GM12878 (cell line): ENCODE measurements around the gene PARD6B. TPM values are rescaled to one million over a fixed set of nuclear protein-coding genes. Genes with fewer than 3 reads are reported as not detected.

Source experiments
- ATAC-seq: fragments of 200-7000 bp; cut with Tn5 transposase; 3 replicates; pipeline ENCODE4 v1.9.1; 2020; ENCODE audit warnings: mild to moderate bottlenecking, moderate library complexity
- BruUV-seq: library from RNA; stranded (reverse); fragments of 400-500 nt; replicated peaks from 2 replicates; lab custom pipeline; 2021; lab: Mats Ljungman, UMichigan
- CTCF ChIA-PET: fragments of 300-600 bp; sonication (Branson Sonifier 250); formaldehyde crosslinking; extraction: SDS; loops from one replicate; lab custom pipeline; 2021; ENCODE audit warnings: inconsistent platforms; lab: Yijun Ruan, JAX
- POLR2A ChIA-PET: fragments of 350-600 bp; formaldehyde crosslinking; extraction: SDS; loops from one replicate; lab custom pipeline; 2021; ENCODE audit warnings: inconsistent platforms; lab: Charles Lee
- RAD21 ChIA-PET: fragments of 300-600 bp; sonication (Branson Sonifier 250); formaldehyde crosslinking; loops from one replicate; lab custom pipeline; 2023; ENCODE audit warnings: antibody characterized with exemption; ENCODE audit not compliant: unreplicated experiment; lab: Charles Lee
- SMC1A ChIA-PET: fragments of 300-600 bp; sonication (Branson Sonifier 250); formaldehyde crosslinking; loops from one replicate; lab custom pipeline; 2023; ENCODE audit not compliant: unreplicated experiment, uncharacterized antibody; lab: Charles Lee
- DNase-seq: peaks from one replicate; pipeline ENCODE4 v3.0.0-alpha.2; 2011; ENCODE audit warnings: low read depth, low spot score
- FAIRE-seq: peaks from 3 replicates; lab custom pipeline; 2011; peaks lifted over from hg19 to GRCh38; lab: Jason Lieb, UNC
- H2AFZ ChIP-seq: 2 replicates; pipeline ENCODE4 v1.6.0; 2011; ENCODE audit warnings: low read depth, low read length, control low read depth; ENCODE audit not compliant: control insufficient read depth
- H3K27ac ChIP-seq: 2 replicates; pipeline ENCODE4 v1.5.1; 2011; ENCODE audit warnings: control low read depth; ENCODE audit not compliant: control insufficient read depth, insufficient read depth
- H3K27me3 ChIP-seq, 2 experiments: replicated peaks in 1 of 2; 2 replicates each; pipeline versions ENCODE4 v1.6.0 to v1.6.1; 2011; ENCODE audit warnings: low read length in 1 of 2; ENCODE audit not compliant: control insufficient read depth in 2 of 2, insufficient read depth in 2 of 2
- H3K36me3 ChIP-seq, 2 experiments: 2 replicates each; pipeline ENCODE4 v1.5.1; 2011; ENCODE audit warnings: low read length in 1 of 2; ENCODE audit not compliant: control insufficient read depth in 2 of 2, insufficient read depth in 2 of 2
- H3K4me1 ChIP-seq: 2 replicates; pipeline ENCODE4 v1.6.1; 2011; ENCODE audit warnings: mild to moderate bottlenecking, low read length, moderate library complexity, mixed read lengths; ENCODE audit not compliant: control insufficient read depth, insufficient read depth
- H3K4me2 ChIP-seq: 2 replicates; pipeline ENCODE4 v1.6.0; 2011; ENCODE audit warnings: control low read depth; ENCODE audit not compliant: control insufficient read depth, insufficient read depth
- H3K4me3 ChIP-seq: fragments of 200-600 bp; sonication (generic); 2 replicates; pipeline ENCODE4 v1.5.1; 2016
- H3K79me2 ChIP-seq: 2 replicates; pipeline ENCODE4 v1.6.0; 2011; ENCODE audit warnings: low read length; ENCODE audit not compliant: control insufficient read depth, insufficient read depth
- H3K9ac ChIP-seq: 2 replicates; pipeline ENCODE4 v1.8.0; 2011; ENCODE audit warnings: low read length, control low read depth, mixed read lengths; ENCODE audit not compliant: control insufficient read depth, insufficient read depth
- H3K9me3 ChIP-seq: replicated peaks from 3 replicates; pipeline ENCODE4 v1.5.1; 2011; ENCODE audit warnings: mild to moderate bottlenecking, low read length; ENCODE audit not compliant: control insufficient read depth, insufficient read depth
- H4K20me1 ChIP-seq: 2 replicates; pipeline ENCODE4 v1.6.0; 2011; ENCODE audit not compliant: control insufficient read depth, insufficient read depth
- ATF7 ChIP-seq: fragments of 450-650 bp; IDR thresholded peaks from 2 replicates; pipeline ENCODE4 v1.6.1; 2016; ENCODE audit warnings: low read depth, mild to moderate bottlenecking
- CEBPB ChIP-seq, 2 experiments: fragments of 150-350 bp in 1 of 2; IDR thresholded peaks; 2 replicates each; pipeline ENCODE4 v1.6.1; 2012 to 2014; ENCODE audit warnings: low read depth in 2 of 2, low read length in 2 of 2, borderline replicate concordance in 1 of 2, inconsistent platforms in 1 of 2
- CHD4 ChIP-seq: fragments of 200-600 bp; sonication (generic); IDR thresholded peaks from 2 replicates; pipeline ENCODE4 v1.6.1; 2016; ENCODE audit warnings: mild to moderate bottlenecking
- EP300 ChIP-seq, 2 experiments: fragments of 150-350 bp in 1 of 2; IDR thresholded peaks; 2 replicates each; pipeline ENCODE4 v1.6.1; 2011 to 2012; ENCODE audit warnings: low read depth in 2 of 2, low read length in 2 of 2, borderline replicate concordance in 1 of 2, improper control_type of control experiment in 1 of 2, inconsistent platforms in 1 of 2; ENCODE audit not compliant: control insufficient read depth in 1 of 2
- HCFC1 ChIP-seq: fragments of 150-350 bp; IDR thresholded peaks from 2 replicates; pipeline ENCODE4 v1.6.1; 2014; ENCODE audit warnings: low read length
- IKZF2 ChIP-seq, 2 experiments: fragments of 450-650 bp; IDR thresholded peaks; 2 replicates each; pipeline ENCODE4 v1.6.1; 2017; ENCODE audit warnings: mild to moderate bottlenecking in 2 of 2, moderate library complexity in 2 of 2
- JUNB ChIP-seq: IDR thresholded peaks from 2 replicates; pipeline ENCODE4 v1.6.1; 2016; ENCODE audit warnings: antibody characterized with exemption, mild to moderate bottlenecking
- MLLT1 ChIP-seq: fragments of 450-650 bp; IDR thresholded peaks from 2 replicates; pipeline ENCODE4 v1.6.1; 2016; ENCODE audit warnings: mild to moderate bottlenecking
- NFXL1 ChIP-seq: fragments of 450-650 bp; IDR thresholded peaks from 2 replicates; pipeline ENCODE4 v1.6.1; 2017; ENCODE audit warnings: antibody characterized with exemption, mild to moderate bottlenecking, borderline replicate concordance
- NKRF ChIP-seq: fragments of 450-650 bp; conservative IDR thresholded peaks from 2 replicates; pipeline ENCODE4 v1.6.1; 2017; ENCODE audit warnings: mild to moderate bottlenecking, moderate library complexity
- RB1 ChIP-seq: fragments of 450-650 bp; formaldehyde crosslinking; IDR thresholded peaks from 2 replicates; pipeline ENCODE4 v1.6.1; 2017; ENCODE audit warnings: mild to moderate bottlenecking, borderline replicate concordance
- SMAD5 ChIP-seq: IDR thresholded peaks from 2 replicates; pipeline ENCODE4 v1.6.1; 2016; ENCODE audit warnings: antibody characterized with exemption, low read depth
- USF2 ChIP-seq: IDR thresholded peaks from 2 replicates; pipeline ENCODE4 v1.6.1; 2011; ENCODE audit warnings: low read depth, low read length, improper control_type of control experiment, borderline replicate concordance
- YY1 ChIP-seq: IDR thresholded peaks from 2 replicates; pipeline ENCODE4 v1.6.1; 2011; ENCODE audit warnings: low read depth, mild to moderate bottlenecking, low read length
- ZBTB11 ChIP-seq: fragments of 450-650 bp; formaldehyde crosslinking; IDR thresholded peaks from 2 replicates; pipeline ENCODE4 v1.5.0; 2022; ENCODE audit warnings: mild to moderate bottlenecking, missing genetic modification characterization
- ZNF207 ChIP-seq: fragments of 450-650 bp; IDR thresholded peaks from 2 replicates; pipeline ENCODE4 v1.6.1; 2014; ENCODE audit warnings: antibody characterized with exemption, mild to moderate bottlenecking, borderline replicate concordance
- WGBS: methylation state at CpG from one replicate; pipeline ENCODE4 v1.1.6; 2016; ENCODE audit warnings: low lambda C conversion rate; ENCODE audit not compliant: insufficient replicate concordance, insufficient coverage; ENCODE audit errors: missing lambda C conversion rate; 5-methylcytosine and 5-hydroxymethylcytosine counted together
- in situ Hi-C: fragments of 300-500 bp; cut with MboI; formaldehyde crosslinking; loops from 9 replicates; pipeline ENCODE4 v1.14.3; 2018; ENCODE audit warnings: mixed read lengths
- intact Hi-C: fragments of 100-400 bp; cut with micrococcal nuclease; formaldehyde crosslinking; loops from one replicate; pipeline ENCODE4 v1.14.2; 2022; ENCODE audit not compliant: unreplicated experiment
- polyA plus RNA-seq, 11 experiments: library from polyadenylated mRNA; depleted of rRNA in 4 of 11; unstranded in 6 of 11; stranded (reverse) in 5 of 11; fragments of >200 nt; fragmentation: Nextera tagmentation in 4 of 11; fragmentation: Illumina TruSeq in 1 of 11; extraction: Ambion mirVana in 4 of 11; extraction: Trizol in 1 of 11; gene quantifications; 1 replicate in 1 of 11; 2 replicates in 10 of 11; pipeline versions ENCODE4 v1.2.1 to v1.2.3, GENCODE V29; 2011 to 2016; ENCODE audit warnings: inconsistent platforms in 2 of 11, missing spikeins in 2 of 11, low read depth in 1 of 11
- total RNA-seq, 4 experiments: library from RNA; depleted of rRNA in 3 of 4; stranded (reverse); fragments of >200 nt in 3 of 4; fragmentation: Illumina TruSeq in 1 of 4; extraction: Trizol in 1 of 4; gene quantifications; 2 replicates each; pipeline versions ENCODE4 v1.2.1 to v1.2.3, GENCODE V29; 2013 to 2021

The PARD6B gene
- total and polyA plus RNA-seq, 10 of the 15 experiments (the other 5 are each of a cell fraction or from before 2014, with no cell fraction given) = 0.57 to 4.7 (median 2.0) TPM

DNA sequence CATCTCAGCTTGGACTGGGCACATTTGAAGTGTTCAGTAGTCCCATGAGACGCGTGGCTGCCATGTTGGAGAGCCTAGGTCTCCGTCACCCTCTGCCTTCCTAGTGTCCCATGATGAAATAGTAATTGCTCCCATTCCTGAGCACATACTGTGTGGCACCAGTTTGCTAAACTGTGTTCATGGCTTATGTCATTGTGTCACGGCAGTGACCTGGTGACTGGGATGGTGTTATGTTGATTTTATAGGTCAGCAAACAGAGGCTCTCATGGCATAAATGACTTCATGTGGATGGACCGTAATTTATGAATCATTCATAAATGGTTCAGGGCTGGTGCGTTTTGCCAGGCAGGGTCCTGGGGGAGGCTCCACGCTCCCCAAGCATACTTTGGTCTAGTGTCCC, 67.3 kb downstream of the PARD6B start:
- WGBS = 22% methylated on average over 7 of the region's 7 CpGs
- peak overlapping the region; percentile 95 for H3K27ac ChIP-seq
- H3K36me3 ChIP-seq = 0 out of 4 replicates have a peak, but pooled peaks cover 1 to 2% of the 10 kb centered on the region in 2 experiments
- FAIRE-seq (no peak), DNase-seq (no peak), ATAC-seq (peak; percentile 1)
- SMC1A ChIA-PET = interaction anchor here (1.0 to 8.7 kb wide), 11 partner anchors 8 to 133 kb away, joined by 3 to 119 read pairs (median 7); partner anchors contain the start of gene ADNP
- peak overlapping the region; percentile 85 for H3K9ac ChIP-seq
- peaks cover 68% of the 10 kb centered on the region for H3K79me2 ChIP-seq
- RAD21 ChIA-PET = interaction anchor here (0.9 to 7.7 kb wide), 7 partner anchors 8 to 159 kb away, joined by 3 to 141 read pairs (median 10); partner anchors contain the start of genes ADNP, DPM1 and MOCS3
- H3K27me3 ChIP-seq = no peaks in the 10 kb centered on the region
- H3K9me3 ChIP-seq = no peaks in the 10 kb centered on the region
- CTCF ChIA-PET = interaction anchor here (1.0 to 13.7 kb wide), 6 partner anchors 8 to 130 kb away, joined by 3 to 336 read pairs (median 9); partner anchors contain the start of gene ADNP
- in situ Hi-C loops (no loop called here), intact Hi-C loops (no loop called here)
- peak overlapping the region; percentile 63 for H3K4me3 ChIP-seq
- H4K20me1 ChIP-seq = no peaks in the 10 kb centered on the region
- POLR2A ChIA-PET = interaction anchor here (1.0 to 3.9 kb wide), 7 partner anchors 8 to 160 kb away, joined by 3 to 26 read pairs (median 5); partner anchors contain the start of genes ADNP and MOCS3
- H2AFZ ChIP-seq = peak overlapping the region; percentile 16
- H3K4me2 ChIP-seq = peak overlapping the region; percentile 89
- BruUV-seq = TSS peak; percentile 68
- H3K4me1 ChIP-seq = peaks cover 27% of the 10 kb centered on the region
- no peak for TF ChIP-seq IKZF2 (IDR thresholded peaks at IDR 0.05)
- TF ChIP-seq NKRF = no peak
- peak; percentile 41; the same call in 1 of the 2 replicates for TF ChIP-seq ATF7
- TF ChIP-seq JUNB = no peak
- TF ChIP-seq ZNF207 = no peak
- peak; percentile 39; the same call in 1 of the 2 replicates for TF ChIP-seq NFXL1
- no peak for TF ChIP-seq USF2
- peak; percentile 51; the same call in 1 of the 2 replicates for TF ChIP-seq RB1
- peak; percentile 37; the same call in 1 of the 2 replicates for TF ChIP-seq YY1
- TF ChIP-seq CEBPB (IDR thresholded peaks at IDR 0.05; ENCODE audit: borderline replicate concordance in 1 of 2, low read depth in 2 of 2, low read length in 2 of 2) = no peak
- TF ChIP-seq ZBTB11 (CRISPR knock-in tag) = no peak
- TF ChIP-seq CHD4 = no peak
- peak; percentile 54; the same call in 1 of the 2 replicates for TF ChIP-seq MLLT1
- TF ChIP-seq SMAD5 = no peak
- TF ChIP-seq EP300 (IDR thresholded peaks at IDR 0.05; ENCODE audit: borderline replicate concordance in 1 of 2, control insufficient read depth in 1 of 2, low read depth in 2 of 2, low read length in 2 of 2) = no peak
- TF ChIP-seq HCFC1 = no peak
